ENCODE data around the gene MBTPS1. TPM values are rescaled to one million over a fixed set of nuclear protein-coding genes. Genes with fewer than 3 reads are reported as not detected.

Gene MBTPS1
- total and polyA plus RNA-seq, 9 donors: 73.8 to 122 (median 90.3) TPM

DNA sequence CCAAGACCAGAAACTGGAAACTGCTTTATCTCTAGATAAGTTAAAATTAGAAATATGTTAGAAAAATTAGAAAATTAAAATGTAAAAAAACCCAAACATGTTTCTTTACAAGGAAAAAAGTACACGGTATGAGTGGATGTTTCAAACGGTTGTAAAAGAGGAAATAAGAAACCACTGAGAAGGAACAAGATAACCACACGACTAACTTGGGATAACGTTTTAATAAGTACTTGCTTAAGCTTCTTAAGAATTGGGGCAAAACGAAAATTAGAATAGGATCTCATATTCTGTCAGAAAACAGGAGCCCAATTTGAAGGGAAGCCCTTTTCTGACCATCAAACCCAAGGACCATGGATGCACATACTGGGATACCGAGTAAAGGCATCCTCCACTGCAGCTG is 31.0 kb downstream of the MBTPS1 start:
- DNase-seq: no peak
- Histone ChIP-seq H3K36me3 (no peaks in the 10 kb centered on the region), H3K4me3 (no peak overlapping the region), H3K9me3 (no peaks in the 10 kb centered on the region), H3K27me3 (no peaks in the 10 kb centered on the region), H3K27ac (no peak overlapping the region), H3K4me1 (ENCODE audit: insufficient read depth) (no peaks in the 10 kb centered on the region)
- TF ChIP-seq EP300 (IDR thresholded peaks at IDR 0.05): no peak
- TF ChIP-seq, protein P1, sequence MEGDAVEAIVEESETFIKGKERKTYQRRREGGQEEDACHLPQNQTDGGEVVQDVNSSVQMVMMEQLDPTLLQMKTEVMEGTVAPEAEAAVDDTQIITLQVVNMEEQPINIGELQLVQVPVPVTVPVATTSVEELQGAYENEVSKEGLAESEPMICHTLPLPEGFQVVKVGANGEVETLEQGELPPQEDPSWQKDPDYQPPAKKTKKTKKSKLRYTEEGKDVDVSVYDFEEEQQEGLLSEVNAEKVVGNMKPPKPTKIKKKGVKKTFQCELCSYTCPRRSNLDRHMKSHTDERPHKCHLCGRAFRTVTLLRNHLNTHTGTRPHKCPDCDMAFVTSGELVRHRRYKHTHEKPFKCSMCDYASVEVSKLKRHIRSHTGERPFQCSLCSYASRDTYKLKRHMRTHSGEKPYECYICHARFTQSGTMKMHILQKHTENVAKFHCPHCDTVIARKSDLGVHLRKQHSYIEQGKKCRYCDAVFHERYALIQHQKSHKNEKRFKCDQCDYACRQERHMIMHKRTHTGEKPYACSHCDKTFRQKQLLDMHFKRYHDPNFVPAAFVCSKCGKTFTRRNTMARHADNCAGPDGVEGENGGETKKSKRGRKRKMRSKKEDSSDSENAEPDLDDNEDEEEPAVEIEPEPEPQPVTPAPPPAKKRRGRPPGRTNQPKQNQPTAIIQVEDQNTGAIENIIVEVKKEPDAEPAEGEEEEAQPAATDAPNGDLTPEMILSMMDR (IDR thresholded peaks at IDR 0.05): no peak
- TF ChIP-seq POLR2A (IDR thresholded peaks at IDR 0.05): no peak
- intact Hi-C loops (cut with DNase I): loop anchor here in 3 of 4 donors (10.0 kb wide), 2 partner anchors 89 to 99 kb away; partner anchors contain the start of gene TAF1C (in 2 of the 3)
- WGBS, 3 donors: 26 to 36% (median 28%) methylated on average over 6 of the region's 6 CpGs

DNA sequence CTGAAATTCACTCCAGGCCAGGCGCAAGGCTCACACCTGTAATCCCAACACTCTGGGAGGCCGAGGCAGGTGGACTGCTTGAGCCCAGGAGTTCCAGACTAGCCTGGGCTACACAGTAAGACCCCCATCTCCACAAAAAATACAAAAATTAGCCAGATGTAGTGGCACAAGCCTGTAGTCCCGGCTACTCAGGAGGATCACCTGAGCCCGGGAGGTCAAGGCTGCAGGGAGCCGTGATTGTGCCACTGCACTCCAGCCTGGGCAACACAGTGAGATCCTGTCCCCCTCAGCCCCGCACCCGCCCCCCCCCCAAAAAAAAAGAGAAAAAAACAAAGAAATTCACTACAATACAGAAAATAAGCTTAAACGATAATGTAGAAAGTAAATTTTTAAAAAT is 31.5 kb downstream of the MBTPS1 start:
- H3K4me1 ChIP-seq (ENCODE audit: insufficient read depth): no peaks in the 10 kb centered on the region
- no peak overlapping the region for H3K4me3 ChIP-seq
- intact Hi-C loops (cut with DNase I): loop anchor here in 3 of 4 donors (10.0 kb wide), 2 partner anchors 90 to 100 kb away; partner anchors contain the start of gene TAF1C (in 2 of the 3)
- no peak for TF ChIP-seq POLR2A (IDR thresholded peaks at IDR 0.05)
- TF ChIP-seq, protein P1 (IDR thresholded peaks at IDR 0.05): no peak
- no peak for TF ChIP-seq EP300 (IDR thresholded peaks at IDR 0.05)
- H3K27ac ChIP-seq: no peak overlapping the region
- H3K36me3 ChIP-seq: no peaks in the 10 kb centered on the region
- 71 to 80% (median 72%) methylated on average over 8 of the region's 8 CpGs for WGBS, 3 donors
- H3K27me3 ChIP-seq: no peaks in the 10 kb centered on the region
- DNase-seq: no peak
- H3K9me3 ChIP-seq: no peaks in the 10 kb centered on the region

DNA sequence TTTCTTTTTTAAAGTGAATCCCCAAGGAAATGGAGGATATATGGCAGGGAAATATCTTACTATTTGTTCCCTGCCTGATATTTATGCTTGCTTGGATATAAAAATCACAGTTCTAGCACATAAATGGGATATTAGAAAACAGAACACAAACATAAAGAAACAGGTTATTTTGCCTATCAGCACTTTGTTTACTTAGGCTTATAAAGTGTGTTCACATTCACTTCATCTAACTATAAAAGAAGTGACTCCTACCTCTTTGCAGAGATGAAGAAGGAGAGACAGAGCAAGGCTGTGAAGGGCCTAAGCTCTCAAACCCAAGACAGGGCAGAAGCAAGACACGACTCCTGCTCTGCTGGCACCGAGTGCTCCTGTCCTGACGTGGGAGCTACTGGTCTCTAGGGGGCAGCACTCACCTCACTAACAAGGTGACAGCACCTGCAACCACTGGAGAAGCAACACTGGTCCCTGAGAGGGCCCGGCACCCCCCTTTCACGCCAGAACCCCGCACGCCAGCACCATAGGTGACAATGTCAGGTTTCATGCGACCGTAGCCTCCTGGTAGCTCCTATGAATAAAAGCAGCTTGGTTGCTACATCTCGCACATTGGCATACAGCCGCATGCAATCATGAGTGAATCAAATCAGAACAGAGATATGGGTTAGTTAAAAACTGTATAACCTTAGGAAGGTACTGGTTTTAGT is 32.0 kb downstream of the MBTPS1 start:
- TF ChIP-seq EP300 (IDR thresholded peaks at IDR 0.05): no peak
- TF ChIP-seq, protein P1 (IDR thresholded peaks at IDR 0.05): peak; percentile 9 to 45 (median 33)
- peak; percentile 48 to 65 (median 56) for DNase-seq
- Histone ChIP-seq H3K27me3 (no peaks in the 10 kb centered on the region), H3K36me3 (no peaks in the 10 kb centered on the region), H3K4me3 (no peak overlapping the region), H3K9me3 (no peaks in the 10 kb centered on the region), H3K27ac (no peak overlapping the region), H3K4me1 (ENCODE audit: insufficient read depth) (no peaks in the 10 kb centered on the region)
- intact Hi-C loops (cut with DNase I): loop anchor here (5.0 to 10.0 kb wide), 3 partner anchors 90 to 100 kb away; partner anchors contain the start of gene TAF1C (in 2 of the 4)
- 57 to 68% (median 60%) methylated on average over 11 of the region's 11 CpGs for WGBS, 3 donors

DNA sequence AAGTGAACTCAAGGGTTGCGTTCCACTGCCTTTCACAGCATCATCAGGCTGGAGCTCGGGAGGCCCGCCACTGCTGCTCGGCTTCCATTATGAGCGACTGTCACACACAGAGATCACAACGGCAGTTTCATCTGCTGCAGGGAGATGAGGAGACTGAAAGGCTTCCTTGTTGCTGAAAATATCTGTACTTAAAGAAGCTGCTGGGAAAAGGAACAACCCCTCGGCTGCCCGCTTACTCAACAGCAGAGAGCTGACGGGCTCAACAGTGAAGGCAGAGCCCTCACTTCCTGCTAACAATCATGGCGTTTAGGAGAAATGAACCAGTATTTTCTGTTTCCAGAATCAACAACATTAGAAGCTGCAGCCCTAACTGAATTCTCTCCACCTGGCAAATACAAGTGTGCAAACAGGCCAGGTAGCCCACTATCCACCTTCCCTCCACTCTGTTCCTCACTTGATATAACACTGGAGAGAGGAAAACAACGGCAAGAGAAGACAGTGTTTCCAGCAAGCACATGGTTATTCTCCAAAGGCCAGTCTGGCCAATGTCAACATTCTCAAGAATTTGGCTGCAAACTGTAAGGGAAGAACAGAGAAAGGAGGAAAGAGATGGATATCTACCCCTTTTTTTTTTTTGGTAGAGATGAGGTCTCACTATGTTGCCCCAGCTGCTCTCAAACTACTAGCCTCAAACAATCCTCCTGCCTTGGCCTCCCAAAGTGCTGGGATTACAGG is 33.7 kb downstream of the MBTPS1 start:
- no peak for TF ChIP-seq POLR2A (IDR thresholded peaks at IDR 0.05)
- TF ChIP-seq, protein P1 (IDR thresholded peaks at IDR 0.05): no peak
- TF ChIP-seq EP300 (IDR thresholded peaks at IDR 0.05): no peak
- WGBS, 3 donors: 76 to 77% (median 76%) methylated on average over 11 of the region's 11 CpGs
- no peaks in the 10 kb centered on the region for H3K27me3 ChIP-seq
- no peak overlapping the region for H3K4me3 ChIP-seq
- DNase-seq: no peak
- intact Hi-C loops (cut with DNase I): loop anchor here (5.0 to 10.0 kb wide), 3 partner anchors 92 to 102 kb away; partner anchors contain the start of gene TAF1C (in 2 of the 4)
- H3K27ac ChIP-seq: no peak overlapping the region
- no peaks in the 10 kb centered on the region for H3K36me3 ChIP-seq
- no peaks in the 10 kb centered on the region for H3K4me1 ChIP-seq (ENCODE audit: insufficient read depth)
- no peaks in the 10 kb centered on the region for H3K9me3 ChIP-seq

Data from ovary (tissue), 9 donors.